Lower leg skin (tissue), 3 donors: ENCODE measurements around the gene PDCD1.

Source experiments
- POLR2A ChIP-seq, 2 donors: fragments of 450-650 bp; IDR thresholded peaks; one replicate each; pipeline ENCODE4 v1.6.1; 2016 to 2017; ENCODE audit warnings: antibody characterized with exemption in 2 of 2, mild to moderate bottlenecking in 1 of 2, moderate library complexity in 1 of 2
- TF ChIP-seq, protein P1 (sequence below), 3 donors: fragments of 450-650 bp; IDR thresholded peaks; one replicate each; pipeline ENCODE4 v1.5.1; 2016; ENCODE audit warnings: antibody characterized with exemption in 3 of 3, mild to moderate bottlenecking in 3 of 3, moderate library complexity in 2 of 3

DNA sequence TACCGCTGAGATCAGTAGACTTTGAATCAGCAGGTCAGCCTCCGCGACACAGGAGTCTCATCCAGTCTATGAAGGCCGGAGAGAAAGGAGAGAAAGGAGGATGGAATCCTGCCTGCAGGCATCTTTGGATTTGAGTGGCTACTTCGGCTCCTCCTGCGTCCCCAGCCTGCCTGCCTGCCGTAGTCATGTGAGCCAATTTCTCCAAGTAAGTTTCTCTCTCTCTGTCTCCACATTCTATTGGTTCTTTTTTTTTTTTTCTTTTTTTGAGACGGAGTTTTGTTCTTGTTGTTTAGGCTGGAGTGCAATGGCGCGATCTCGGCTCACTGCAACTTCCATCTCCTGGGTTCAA is 16.7 kb downstream of the PDCD1 start:
- no peak for TF ChIP-seq POLR2A (IDR thresholded peaks at IDR 0.05)
- TF ChIP-seq, protein P1, sequence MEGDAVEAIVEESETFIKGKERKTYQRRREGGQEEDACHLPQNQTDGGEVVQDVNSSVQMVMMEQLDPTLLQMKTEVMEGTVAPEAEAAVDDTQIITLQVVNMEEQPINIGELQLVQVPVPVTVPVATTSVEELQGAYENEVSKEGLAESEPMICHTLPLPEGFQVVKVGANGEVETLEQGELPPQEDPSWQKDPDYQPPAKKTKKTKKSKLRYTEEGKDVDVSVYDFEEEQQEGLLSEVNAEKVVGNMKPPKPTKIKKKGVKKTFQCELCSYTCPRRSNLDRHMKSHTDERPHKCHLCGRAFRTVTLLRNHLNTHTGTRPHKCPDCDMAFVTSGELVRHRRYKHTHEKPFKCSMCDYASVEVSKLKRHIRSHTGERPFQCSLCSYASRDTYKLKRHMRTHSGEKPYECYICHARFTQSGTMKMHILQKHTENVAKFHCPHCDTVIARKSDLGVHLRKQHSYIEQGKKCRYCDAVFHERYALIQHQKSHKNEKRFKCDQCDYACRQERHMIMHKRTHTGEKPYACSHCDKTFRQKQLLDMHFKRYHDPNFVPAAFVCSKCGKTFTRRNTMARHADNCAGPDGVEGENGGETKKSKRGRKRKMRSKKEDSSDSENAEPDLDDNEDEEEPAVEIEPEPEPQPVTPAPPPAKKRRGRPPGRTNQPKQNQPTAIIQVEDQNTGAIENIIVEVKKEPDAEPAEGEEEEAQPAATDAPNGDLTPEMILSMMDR (IDR thresholded peaks at IDR 0.05), result no peak
